Liver (tissue), 9 donors: ENCODE measurements around the gene LHFPL2. TPM values are rescaled to one million over a fixed set of nuclear protein-coding genes. Genes with fewer than 3 reads are reported as not detected.

Experiments
- DNase-seq: peaks from one replicate; pipeline ENCODE4 v3.0.0-alpha.2; 2017; ENCODE audit warnings: low spot score
- H3K27ac ChIP-seq, 2 donors: one replicate each; pipeline ENCODE4 v1.7.0; 2013; ENCODE audit warnings: inconsistent platforms in 2 of 2, low read length in 2 of 2, control low read depth in 1 of 2, low read depth in 1 of 2, mild to moderate bottlenecking in 1 of 2
- H3K27me3 ChIP-seq, 4 donors: one replicate each; pipeline versions ENCODE4 v1.6.1 to v1.7.0; 2013; ENCODE audit warnings: low read length in 3 of 4, inconsistent platforms in 1 of 4, mild to moderate bottlenecking in 1 of 4, moderate library complexity in 1 of 4; ENCODE audit not compliant: control insufficient read depth in 4 of 4, insufficient read depth in 4 of 4
- H3K36me3 ChIP-seq, 4 donors: one replicate each; pipeline versions ENCODE4 v1.6.1 to v1.7.0; 2013; ENCODE audit warnings: low read length in 3 of 4, mild to moderate bottlenecking in 3 of 4, low read depth in 1 of 4, moderate library complexity in 1 of 4; ENCODE audit not compliant: control insufficient read depth in 4 of 4, insufficient read depth in 3 of 4
- H3K4me1 ChIP-seq, 4 donors: one replicate each; pipeline versions ENCODE4 v1.6.1 to v1.7.0; 2013; ENCODE audit warnings: low read length in 3 of 4, mild to moderate bottlenecking in 3 of 4, moderate library complexity in 1 of 4; ENCODE audit not compliant: control insufficient read depth in 4 of 4, insufficient read depth in 4 of 4
- H3K4me3 ChIP-seq, 3 donors: one replicate each; pipeline versions ENCODE4 v1.6.1 to v1.7.0; 2013; ENCODE audit warnings: low read length in 3 of 3, control low read depth in 1 of 3, low read depth in 1 of 3, mild to moderate bottlenecking in 1 of 3
- H3K9ac ChIP-seq, 2 donors: one replicate each; pipeline ENCODE4 v1.7.0; 2013; ENCODE audit warnings: low read length in 2 of 2, mild to moderate bottlenecking in 2 of 2, moderate library complexity in 2 of 2, control low read depth in 1 of 2, low read depth in 1 of 2
- H3K9me3 ChIP-seq, 4 donors: one replicate each; pipeline versions ENCODE4 v1.6.1 to v1.7.0; 2013; ENCODE audit warnings: low read length in 3 of 4; ENCODE audit not compliant: control insufficient read depth in 4 of 4
- EGR1 ChIP-seq, 2 donors: IDR thresholded peaks; 2 replicates each; pipeline ENCODE4 v1.6.1; 2016 to 2018; ENCODE audit warnings: antibody characterized with exemption in 2 of 2, low read depth in 2 of 2
- FOXA1 ChIP-seq: IDR thresholded peaks from 2 replicates; pipeline ENCODE4 v1.6.1; 2016; ENCODE audit warnings: antibody characterized with exemption
- FOXA2 ChIP-seq: IDR thresholded peaks from 2 replicates; pipeline ENCODE4 v1.6.1; 2016; ENCODE audit warnings: antibody characterized with exemption
- GABPA ChIP-seq, 2 donors: IDR thresholded peaks in 1 of 2; conservative IDR thresholded peaks in 1 of 2; 2 replicates each; pipeline ENCODE4 v1.6.1; 2016; ENCODE audit warnings: antibody characterized with exemption in 2 of 2, mild to moderate bottlenecking in 1 of 2, moderate library complexity in 1 of 2
- HNF4A ChIP-seq, 2 donors: conservative IDR thresholded peaks; 2 replicates each; pipeline ENCODE4 v1.6.1; 2016; ENCODE audit warnings: antibody characterized with exemption in 2 of 2, mild to moderate bottlenecking in 2 of 2
- HNF4G ChIP-seq: IDR thresholded peaks from 2 replicates; pipeline ENCODE4 v1.6.1; 2016; ENCODE audit warnings: antibody characterized with exemption
- JUND ChIP-seq, 2 donors: IDR thresholded peaks; 2 replicates each; pipeline ENCODE4 v1.6.1; 2016; ENCODE audit warnings: antibody characterized with exemption in 2 of 2
- NR2F2 ChIP-seq: IDR thresholded peaks from 2 replicates; pipeline ENCODE4 v1.6.1; 2016; ENCODE audit warnings: antibody characterized with exemption
- RAD21 ChIP-seq, 2 donors: IDR thresholded peaks; 2 replicates each; pipeline ENCODE4 v1.6.1; 2016; ENCODE audit warnings: antibody characterized with exemption in 2 of 2, mild to moderate bottlenecking in 2 of 2
- RXRA ChIP-seq, 2 donors: IDR thresholded peaks; 2 replicates each; pipeline ENCODE4 v1.6.1; 2017 to 2018; ENCODE audit warnings: antibody characterized with exemption in 2 of 2, mild to moderate bottlenecking in 1 of 2
- SP1 ChIP-seq: IDR thresholded peaks from 2 replicates; pipeline ENCODE4 v1.6.1; 2018; ENCODE audit warnings: antibody characterized with exemption, mild to moderate bottlenecking
- TAF1 ChIP-seq: conservative IDR thresholded peaks from 2 replicates; pipeline ENCODE4 v1.6.1; 2016; ENCODE audit warnings: antibody characterized with exemption, mild to moderate bottlenecking
- YY1 ChIP-seq: IDR thresholded peaks from 2 replicates; pipeline ENCODE4 v1.6.1; 2016; ENCODE audit warnings: antibody characterized with exemption, mild to moderate bottlenecking
- WGBS: extraction: QIAGEN DNeasy Blood & Tissue Kit; methylation state at CpG from one replicate; pipeline ENCODE4 v1.1.7; 2013; 5-methylcytosine and 5-hydroxymethylcytosine counted together
- polyA plus RNA-seq, 2 donors: library from polyadenylated mRNA; stranded (reverse) in 1 of 2; unstranded in 1 of 2; fragments of 200-250 nt in 1 of 2; fragments of >200 nt in 1 of 2; fragmentation: Nextera tagmentation in 1 of 2; extraction: Ambion mirVana in 1 of 2; gene quantifications; one replicate each; pipeline versions ENCODE4 v1.2.1 to v1.2.3, GENCODE V29; 2013 to 2015
- total RNA-seq, 2 donors: library from RNA; depleted of rRNA; stranded (reverse); fragments of >200 nt; gene quantifications; one replicate each; pipeline ENCODE4 v1.2.3, GENCODE V29; 2014
- TF ChIP-seq, protein P1 (sequence below): IDR thresholded peaks from 2 replicates; pipeline ENCODE4 v1.6.1; 2016; ENCODE audit warnings: antibody characterized with exemption
- TF ChIP-seq, protein P2 (sequence below): IDR thresholded peaks from 2 replicates; pipeline ENCODE4 v1.6.1; 2016; ENCODE audit warnings: antibody characterized with exemption
- TF ChIP-seq, protein P3 (sequence below): IDR thresholded peaks from 2 replicates; pipeline ENCODE4 v1.6.1; 2016; ENCODE audit warnings: antibody characterized with exemption
- TF ChIP-seq, protein P4 (sequence below): IDR thresholded peaks from 2 replicates; pipeline ENCODE4 v1.6.1; 2016; ENCODE audit warnings: antibody characterized with exemption, mild to moderate bottlenecking
- TF ChIP-seq, protein P5 (sequence below): fragments of 150-350 bp; IDR thresholded peaks from 2 replicates; pipeline ENCODE4 v1.5.1; 2017; ENCODE audit warnings: improper control_type of control experiment, low read depth, low read length; ENCODE audit not compliant: missing input control
- donor health status: healthy.
- donor health status: healthy.
- donor health status: healthy.
- donor health status: healthy.
- donor health status: healthy.

Gene LHFPL2
- total and polyA plus RNA-seq, 4 donors: 1.6 to 9.4 (median 5.6) TPM

DNA sequence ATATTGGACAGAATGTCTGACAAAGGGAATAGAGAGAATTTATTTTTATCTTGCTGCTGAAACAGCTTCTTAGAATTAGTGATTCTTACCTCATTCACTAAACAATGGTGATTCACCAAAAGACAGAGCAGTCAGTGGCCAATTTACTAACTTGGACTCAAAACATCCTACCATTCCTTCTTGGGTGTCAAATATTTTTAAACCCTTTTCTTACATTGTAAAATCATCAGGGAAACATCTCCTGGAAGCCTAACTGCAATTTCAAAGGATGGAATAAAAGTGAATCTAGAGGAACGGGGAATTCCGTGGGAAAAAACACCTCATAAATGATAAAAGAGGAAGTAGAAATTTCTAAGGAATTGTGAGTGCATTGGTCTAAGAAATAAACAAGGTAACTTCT lies 97.7 kb downstream of the LHFPL2 start:
- peaks cover 4 to 20% (median 17%) of the 10 kb centered on the region in 4 donors for H3K4me1 ChIP-seq
- WGBS: 79% methylated on average over 2 of the region's 2 CpGs
- H3K4me3 ChIP-seq: no peak overlapping the region
- H3K9me3 ChIP-seq: no peaks in the 10 kb centered on the region
- no peak overlapping the region for H3K9ac ChIP-seq
- no peaks in the 10 kb centered on the region for H3K36me3 ChIP-seq
- H3K27ac ChIP-seq: no peak overlapping the region
- TF ChIP-seq TAF1 (no peak), FOXA2 (no peak), SP1 (no peak), YY1 (no peak), FOXA1 (no peak), HNF4G (no peak), GABPA (IDR thresholded peaks at IDR 0.05 in 1 of 2, conservative IDR thresholded peaks at IDR 0.05 in 1 of 2) (no peak), RXRA (IDR thresholded peaks at IDR 0.05) (no peak), HNF4A (conservative IDR thresholded peaks at IDR 0.05) (no peak), JUND (IDR thresholded peaks at IDR 0.05) (no peak), EGR1 (IDR thresholded peaks at IDR 0.05; ENCODE audit: low read depth in 2 of 2) (no peak), NR2F2 (no peak), RAD21 (IDR thresholded peaks at IDR 0.05) (no peak)
- TF ChIP-seq, protein P1, sequence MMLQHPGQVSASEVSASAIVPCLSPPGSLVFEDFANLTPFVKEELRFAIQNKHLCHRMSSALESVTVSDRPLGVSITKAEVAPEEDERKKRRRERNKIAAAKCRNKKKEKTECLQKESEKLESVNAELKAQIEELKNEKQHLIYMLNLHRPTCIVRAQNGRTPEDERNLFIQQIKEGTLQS: no peak
- TF ChIP-seq, protein P2, sequence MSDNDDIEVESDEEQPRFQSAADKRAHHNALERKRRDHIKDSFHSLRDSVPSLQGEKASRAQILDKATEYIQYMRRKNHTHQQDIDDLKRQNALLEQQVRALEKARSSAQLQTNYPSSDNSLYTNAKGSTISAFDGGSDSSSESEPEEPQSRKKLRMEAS: no peak
- TF ChIP-seq, protein P3, sequence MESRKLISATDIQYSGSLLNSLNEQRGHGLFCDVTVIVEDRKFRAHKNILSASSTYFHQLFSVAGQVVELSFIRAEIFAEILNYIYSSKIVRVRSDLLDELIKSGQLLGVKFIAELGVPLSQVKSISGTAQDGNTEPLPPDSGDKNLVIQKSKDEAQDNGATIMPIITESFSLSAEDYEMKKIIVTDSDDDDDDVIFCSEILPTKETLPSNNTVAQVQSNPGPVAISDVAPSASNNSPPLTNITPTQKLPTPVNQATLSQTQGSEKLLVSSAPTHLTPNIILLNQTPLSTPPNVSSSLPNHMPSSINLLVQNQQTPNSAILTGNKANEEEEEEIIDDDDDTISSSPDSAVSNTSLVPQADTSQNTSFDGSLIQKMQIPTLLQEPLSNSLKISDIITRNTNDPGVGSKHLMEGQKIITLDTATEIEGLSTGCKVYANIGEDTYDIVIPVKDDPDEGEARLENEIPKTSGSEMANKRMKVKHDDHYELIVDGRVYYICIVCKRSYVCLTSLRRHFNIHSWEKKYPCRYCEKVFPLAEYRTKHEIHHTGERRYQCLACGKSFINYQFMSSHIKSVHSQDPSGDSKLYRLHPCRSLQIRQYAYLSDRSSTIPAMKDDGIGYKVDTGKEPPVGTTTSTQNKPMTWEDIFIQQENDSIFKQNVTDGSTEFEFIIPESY: no peak
- TF ChIP-seq, protein P4, sequence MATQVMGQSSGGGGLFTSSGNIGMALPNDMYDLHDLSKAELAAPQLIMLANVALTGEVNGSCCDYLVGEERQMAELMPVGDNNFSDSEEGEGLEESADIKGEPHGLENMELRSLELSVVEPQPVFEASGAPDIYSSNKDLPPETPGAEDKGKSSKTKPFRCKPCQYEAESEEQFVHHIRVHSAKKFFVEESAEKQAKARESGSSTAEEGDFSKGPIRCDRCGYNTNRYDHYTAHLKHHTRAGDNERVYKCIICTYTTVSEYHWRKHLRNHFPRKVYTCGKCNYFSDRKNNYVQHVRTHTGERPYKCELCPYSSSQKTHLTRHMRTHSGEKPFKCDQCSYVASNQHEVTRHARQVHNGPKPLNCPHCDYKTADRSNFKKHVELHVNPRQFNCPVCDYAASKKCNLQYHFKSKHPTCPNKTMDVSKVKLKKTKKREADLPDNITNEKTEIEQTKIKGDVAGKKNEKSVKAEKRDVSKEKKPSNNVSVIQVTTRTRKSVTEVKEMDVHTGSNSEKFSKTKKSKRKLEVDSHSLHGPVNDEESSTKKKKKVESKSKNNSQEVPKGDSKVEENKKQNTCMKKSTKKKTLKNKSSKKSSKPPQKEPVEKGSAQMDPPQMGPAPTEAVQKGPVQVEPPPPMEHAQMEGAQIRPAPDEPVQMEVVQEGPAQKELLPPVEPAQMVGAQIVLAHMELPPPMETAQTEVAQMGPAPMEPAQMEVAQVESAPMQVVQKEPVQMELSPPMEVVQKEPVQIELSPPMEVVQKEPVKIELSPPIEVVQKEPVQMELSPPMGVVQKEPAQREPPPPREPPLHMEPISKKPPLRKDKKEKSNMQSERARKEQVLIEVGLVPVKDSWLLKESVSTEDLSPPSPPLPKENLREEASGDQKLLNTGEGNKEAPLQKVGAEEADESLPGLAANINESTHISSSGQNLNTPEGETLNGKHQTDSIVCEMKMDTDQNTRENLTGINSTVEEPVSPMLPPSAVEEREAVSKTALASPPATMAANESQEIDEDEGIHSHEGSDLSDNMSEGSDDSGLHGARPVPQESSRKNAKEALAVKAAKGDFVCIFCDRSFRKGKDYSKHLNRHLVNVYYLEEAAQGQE: no peak
- TF ChIP-seq, protein P5, sequence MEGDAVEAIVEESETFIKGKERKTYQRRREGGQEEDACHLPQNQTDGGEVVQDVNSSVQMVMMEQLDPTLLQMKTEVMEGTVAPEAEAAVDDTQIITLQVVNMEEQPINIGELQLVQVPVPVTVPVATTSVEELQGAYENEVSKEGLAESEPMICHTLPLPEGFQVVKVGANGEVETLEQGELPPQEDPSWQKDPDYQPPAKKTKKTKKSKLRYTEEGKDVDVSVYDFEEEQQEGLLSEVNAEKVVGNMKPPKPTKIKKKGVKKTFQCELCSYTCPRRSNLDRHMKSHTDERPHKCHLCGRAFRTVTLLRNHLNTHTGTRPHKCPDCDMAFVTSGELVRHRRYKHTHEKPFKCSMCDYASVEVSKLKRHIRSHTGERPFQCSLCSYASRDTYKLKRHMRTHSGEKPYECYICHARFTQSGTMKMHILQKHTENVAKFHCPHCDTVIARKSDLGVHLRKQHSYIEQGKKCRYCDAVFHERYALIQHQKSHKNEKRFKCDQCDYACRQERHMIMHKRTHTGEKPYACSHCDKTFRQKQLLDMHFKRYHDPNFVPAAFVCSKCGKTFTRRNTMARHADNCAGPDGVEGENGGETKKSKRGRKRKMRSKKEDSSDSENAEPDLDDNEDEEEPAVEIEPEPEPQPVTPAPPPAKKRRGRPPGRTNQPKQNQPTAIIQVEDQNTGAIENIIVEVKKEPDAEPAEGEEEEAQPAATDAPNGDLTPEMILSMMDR: no peak
- peaks cover 0 to 6% (median 2%) of the 10 kb centered on the region in 4 donors for H3K27me3 ChIP-seq
- no peak for DNase-seq
